ENCODE measurements around the gene EIF5. TPM values are rescaled to one million over a fixed set of nuclear protein-coding genes. Genes with fewer than 3 reads are reported as not detected.

Gene EIF5
- total and polyA plus RNA-seq, 2 experiments from 2014 or later: 151 to 331 TPM

DNA sequence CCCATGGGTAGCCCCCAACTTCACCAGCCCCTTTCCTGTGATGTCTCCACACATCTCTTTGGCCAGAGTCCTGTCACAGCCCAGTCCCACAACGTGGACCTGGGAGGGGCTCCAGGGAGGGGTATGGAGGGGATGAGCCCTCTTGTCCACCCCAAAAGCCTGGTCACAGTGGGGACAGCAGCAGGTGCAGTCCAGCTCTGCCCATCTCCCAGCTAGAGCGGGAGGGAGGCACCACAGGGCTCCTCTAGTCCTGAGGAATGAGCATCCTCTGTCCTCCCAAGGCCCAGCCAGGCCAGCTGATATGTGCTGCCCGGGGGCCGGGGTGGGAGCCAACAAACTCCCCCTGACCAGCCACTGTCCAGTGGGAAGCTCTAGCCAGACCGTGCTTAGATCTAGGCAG is 43.5 kb upstream of the EIF5 start:
- Histone ChIP-seq H3K27me3 (no peaks in the 10 kb centered on the region), H3K4me3 (no peak overlapping the region), H3K9me2 (replicated peaks; ENCODE audit: insufficient read depth) (no peaks in the 10 kb centered on the region), H3K4me1 (ENCODE audit: insufficient read depth) (no peaks in the 10 kb centered on the region), H3K4me2 (no peak overlapping the region), H3K27ac (no peak overlapping the region), H3K79me2 (no peaks in the 10 kb centered on the region), H2AFZ (no peak overlapping the region), H3K9me3 (ENCODE audit: low read depth) (no peaks in the 10 kb centered on the region), H4K20me1 (ENCODE audit: insufficient read depth, poor library complexity, severe bottlenecking) (no peaks in the 10 kb centered on the region), H3K36me3 (replicated peaks; ENCODE audit: insufficient read depth, low read depth) (no peaks in the 10 kb centered on the region)
- TF ChIP-seq CTCF (IDR thresholded peaks at IDR 0.05; ENCODE audit: poor library complexity): no peak
- no peak for TF ChIP-seq EZH2 (IDR thresholded peaks at IDR 0.05; ENCODE audit: borderline replicate concordance)
- no peak for TF ChIP-seq EZH2phosphoT487 (IDR thresholded peaks at IDR 0.05; ENCODE audit: low read depth, severe bottlenecking, unreplicated experiment)
- DNase-seq (ENCODE audit: low spot score): no peak
- WGBS (ENCODE audit: low lambda C conversion rate, missing lambda C conversion rate): 86% methylated on average over 5 of the region's 5 CpGs

GRCh38 chr14:103290961-103291360 is 43.1 kb upstream of the EIF5 start:
- Histone ChIP-seq H3K9me3 (ENCODE audit: low read depth) (no peaks in the 10 kb centered on the region), H3K27me3 (no peaks in the 10 kb centered on the region), H3K79me2 (no peaks in the 10 kb centered on the region), H3K36me3 (replicated peaks; ENCODE audit: insufficient read depth, low read depth) (no peaks in the 10 kb centered on the region), H3K4me1 (ENCODE audit: insufficient read depth) (no peaks in the 10 kb centered on the region), H4K20me1 (ENCODE audit: insufficient read depth, poor library complexity, severe bottlenecking) (no peaks in the 10 kb centered on the region), H2AFZ (no peak overlapping the region), H3K27ac (no peak overlapping the region), H3K4me2 (no peak overlapping the region), H3K9me2 (replicated peaks; ENCODE audit: insufficient read depth) (no peaks in the 10 kb centered on the region), H3K4me3 (no peak overlapping the region)
- TF ChIP-seq EZH2 (IDR thresholded peaks at IDR 0.05; ENCODE audit: borderline replicate concordance) (no peak), CTCF (IDR thresholded peaks at IDR 0.05; ENCODE audit: poor library complexity) (no peak), EZH2phosphoT487 (IDR thresholded peaks at IDR 0.05; ENCODE audit: low read depth, severe bottlenecking, unreplicated experiment) (no peak)
- DNase-seq (ENCODE audit: low spot score): no peak
- WGBS (ENCODE audit: low lambda C conversion rate, missing lambda C conversion rate): 94% methylated on average over 3 of the region's 3 CpGs

- H3K4me3 ChIP-seq: no peak overlapping the region
- no peaks in the 10 kb centered on the region for H3K4me1 ChIP-seq (ENCODE audit: insufficient read depth)
- H3K27ac ChIP-seq: no peak overlapping the region
- 38% methylated on average over 10 of the region's 10 CpGs for WGBS (ENCODE audit: low lambda C conversion rate, missing lambda C conversion rate)
- H3K79me2 ChIP-seq: no peaks in the 10 kb centered on the region
- H3K9me3 ChIP-seq (ENCODE audit: low read depth): no peaks in the 10 kb centered on the region
- H3K4me2 ChIP-seq: no peak overlapping the region
- no peaks in the 10 kb centered on the region for H4K20me1 ChIP-seq (ENCODE audit: insufficient read depth, poor library complexity, severe bottlenecking)
- TF ChIP-seq CTCF (IDR thresholded peaks at IDR 0.05; ENCODE audit: poor library complexity): peak; percentile 88
- TF ChIP-seq EZH2phosphoT487 (IDR thresholded peaks at IDR 0.05; ENCODE audit: low read depth, severe bottlenecking, unreplicated experiment): no peak
- no peak for TF ChIP-seq EZH2 (IDR thresholded peaks at IDR 0.05; ENCODE audit: borderline replicate concordance)
- H2AFZ ChIP-seq: no peak overlapping the region
- H3K36me3 ChIP-seq (replicated peaks; ENCODE audit: insufficient read depth, low read depth): no peaks in the 10 kb centered on the region
- DNase-seq (ENCODE audit: low spot score): peak; percentile 86
- H3K9me2 ChIP-seq (replicated peaks; ENCODE audit: insufficient read depth): no peaks in the 10 kb centered on the region
- H3K27me3 ChIP-seq: no peaks in the 10 kb centered on the region
Observed at GRCh38 chr14:103292426-103293374, 41.3 kb upstream of the EIF5 start.

Data from hepatocyte (in vitro differentiated cells).